ENCODE measurements around the gene SLC13A2.

Gene SLC13A2

GRCh38 chr17:28494445-28495188 is 21.2 kb downstream of the SLC13A2 start:
- peak; percentile 64 for DNase-seq

- DNase-seq = no peak
These were observed 22.2 kb downstream of the SLC13A2 start for GRCh38 chr17:28495635-28496034.

DNA sequence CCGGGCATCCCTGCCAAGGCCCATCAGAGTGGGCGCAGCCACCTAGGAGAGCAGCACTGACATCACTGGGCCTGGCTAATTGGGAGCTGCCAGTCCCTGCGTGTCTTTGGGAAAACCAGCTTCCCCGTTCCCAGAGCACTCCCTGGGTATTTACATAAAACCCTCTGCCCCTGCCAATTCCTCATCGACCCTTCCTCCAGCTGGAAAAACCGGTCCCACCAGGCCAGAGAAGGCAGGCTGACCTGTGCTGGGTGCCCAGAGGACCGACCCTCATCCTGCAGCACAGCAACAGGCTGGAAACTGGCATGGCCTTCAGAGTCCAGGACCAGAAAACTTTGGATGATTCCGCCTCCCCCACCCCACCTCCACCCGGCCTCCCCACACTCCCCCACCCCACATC is 24.5 kb downstream of the SLC13A2 start:
- DNase-seq = peak; percentile 81

DNA sequence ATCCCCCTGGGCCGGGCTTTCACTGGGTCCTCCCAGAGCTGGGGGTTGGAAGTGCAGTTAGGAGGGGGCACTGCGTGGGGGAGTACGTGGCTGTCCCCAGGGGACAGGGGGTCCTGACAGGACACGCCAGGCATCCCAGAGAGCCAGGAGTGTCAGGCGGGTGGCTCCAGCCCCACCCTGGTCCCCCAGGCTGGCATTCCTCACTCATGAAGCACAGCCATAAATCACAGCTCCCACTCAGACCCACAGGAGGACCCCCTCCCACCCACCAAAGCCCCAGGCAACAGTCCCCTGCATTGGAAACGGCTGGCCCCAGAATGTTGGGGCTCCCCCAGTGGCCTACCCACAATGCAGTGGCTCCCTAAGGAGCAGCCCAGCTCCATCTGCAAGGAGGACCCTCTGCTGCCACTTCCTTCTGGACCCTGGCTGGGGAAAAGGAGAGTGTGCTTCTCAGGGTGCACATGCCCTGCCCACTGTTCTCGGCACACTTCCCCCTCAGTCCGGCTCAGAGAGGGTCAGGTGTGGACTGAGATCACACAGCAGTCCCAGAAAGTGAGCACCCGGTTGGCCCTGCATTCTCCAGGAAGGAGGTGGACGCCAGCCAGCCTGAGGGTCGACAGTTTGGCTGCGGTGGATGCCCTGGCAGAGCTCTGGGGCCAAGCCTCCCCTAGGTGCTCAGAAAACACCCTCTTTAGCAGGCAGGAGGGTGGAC is 25.4 kb downstream of the SLC13A2 start:
- no peak for DNase-seq

DNA sequence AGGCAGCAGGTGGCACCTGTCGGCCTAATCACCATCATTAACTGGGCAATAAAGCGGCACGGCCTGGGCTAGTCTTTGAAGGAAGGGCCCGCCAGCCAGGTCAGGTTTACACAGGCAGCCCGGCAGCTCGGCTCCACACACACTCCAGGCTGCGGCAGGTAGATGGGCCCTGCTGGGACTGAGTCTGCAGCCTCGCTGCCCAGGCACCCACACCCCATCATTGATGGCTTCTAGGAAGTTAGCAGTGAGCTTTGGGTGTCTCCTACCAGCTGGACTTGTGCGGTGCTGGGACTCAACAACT is 25.9 kb downstream of the SLC13A2 start:
- no peak for DNase-seq

DNA sequence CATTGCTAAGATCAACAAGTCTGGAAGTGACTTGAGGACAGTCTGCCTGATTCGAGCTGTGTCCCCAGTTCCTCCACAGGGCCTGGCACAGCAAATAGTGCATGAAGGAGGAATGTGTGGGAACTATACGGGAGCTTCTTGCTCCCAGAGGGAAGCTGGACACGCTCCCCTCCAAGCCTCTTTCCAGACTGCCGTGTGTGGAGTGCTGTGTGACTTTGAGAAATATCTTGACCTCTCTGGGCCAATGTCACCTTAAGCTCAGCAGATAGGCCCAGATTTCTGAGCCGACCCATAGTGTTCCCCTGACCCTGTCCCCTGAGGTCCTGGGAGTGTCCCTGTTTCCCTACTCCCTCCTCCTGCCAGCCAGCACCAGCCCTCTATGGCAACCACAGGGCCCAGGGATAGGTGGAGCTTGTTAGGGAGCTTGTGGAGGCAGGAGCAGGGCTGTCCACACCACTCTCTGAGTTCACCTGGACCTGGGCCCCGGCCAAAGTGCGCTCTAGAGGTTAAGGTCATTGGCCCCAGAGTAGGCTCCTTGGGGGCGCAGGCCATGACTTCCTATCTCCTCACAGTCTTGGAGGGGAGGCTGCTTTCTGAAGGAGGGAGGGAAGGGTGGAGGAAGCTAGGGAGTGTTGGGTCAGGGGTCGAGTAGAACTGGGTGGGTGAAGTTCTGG is 26.4 kb downstream of the SLC13A2 start:
- no peak for DNase-seq

DNA sequence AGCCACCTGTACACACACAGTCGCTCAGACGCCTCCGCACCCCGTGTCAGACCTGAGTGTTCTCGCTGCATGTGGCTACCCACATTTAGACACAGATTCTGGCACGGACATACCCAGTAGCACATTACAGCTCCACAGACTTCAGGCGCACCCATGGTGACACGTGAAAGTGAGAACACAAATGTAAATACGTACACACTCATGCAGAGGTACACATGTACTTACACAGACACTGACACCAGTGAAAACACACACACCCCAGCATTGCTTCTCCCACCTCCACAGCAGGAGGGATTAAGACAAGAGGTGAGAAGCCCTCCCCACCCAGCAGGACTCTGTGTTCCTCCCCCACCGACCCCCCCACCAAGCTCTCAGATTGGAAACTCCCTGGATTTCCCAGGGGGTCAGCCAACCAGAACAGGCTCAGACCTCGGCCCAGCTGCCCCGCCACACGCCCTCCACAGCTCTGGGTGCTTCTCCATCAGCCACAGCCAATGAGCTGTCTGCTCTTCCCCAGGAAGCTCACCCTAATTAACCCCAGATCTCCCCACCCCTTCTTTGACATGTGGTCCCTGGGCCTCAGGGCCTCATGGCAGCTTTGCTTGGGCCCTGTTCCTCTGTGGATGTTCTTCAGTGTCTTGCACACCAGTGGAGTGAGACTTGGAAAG is 27.4 kb downstream of the SLC13A2 start:
- no peak for DNase-seq

DNA sequence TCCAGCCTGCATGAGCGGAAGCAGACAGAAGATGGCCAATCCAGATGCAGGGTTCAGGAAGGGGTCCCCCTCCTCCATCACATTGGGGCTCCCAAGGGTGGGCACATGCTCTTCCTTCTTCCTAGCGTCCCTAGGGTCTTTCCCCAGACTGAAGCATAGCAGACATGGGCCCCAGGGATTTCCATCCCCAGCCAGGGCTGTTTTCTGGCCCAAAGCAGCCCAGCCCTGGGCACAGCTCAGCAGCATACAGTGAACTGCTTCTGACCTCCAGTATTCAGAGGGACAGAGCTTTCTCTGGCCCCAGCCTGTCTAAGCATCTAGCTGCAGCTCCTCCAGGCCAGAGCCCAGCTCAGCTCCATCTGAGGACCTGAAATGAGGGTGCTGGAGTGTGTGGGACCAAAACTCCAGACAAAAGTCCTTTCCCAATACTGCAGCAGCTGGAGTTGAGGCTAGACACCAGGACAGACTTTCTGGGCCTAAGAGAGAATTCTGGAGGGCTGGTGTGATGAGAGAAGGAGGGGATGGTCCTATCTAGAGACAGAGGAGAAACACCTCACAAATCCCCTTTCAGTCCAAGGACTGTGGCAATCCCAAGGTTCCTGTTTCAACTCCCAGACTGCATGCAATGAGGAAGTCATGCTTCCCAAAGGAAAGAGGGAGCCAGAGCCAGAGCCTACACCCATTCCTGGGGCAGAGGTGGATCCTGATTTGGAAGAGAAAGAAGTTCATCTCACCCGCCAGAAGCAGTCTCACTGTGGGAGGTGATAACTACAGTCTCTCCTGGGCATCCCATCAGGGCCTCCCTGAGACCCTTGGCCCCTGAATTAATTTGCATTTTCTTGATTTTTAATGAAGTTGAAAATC is 28.2 kb downstream of the SLC13A2 start:
- DNase-seq = no peak

- no peak for DNase-seq
These were observed 30.0 kb downstream of the SLC13A2 start for GRCh38 chr17:28503420-28503819.

GRCh38 chr17:28505986-28506665 is 32.7 kb downstream of the SLC13A2 start, which contains the start of gene FOXN1:
Gene FOXN1 (plus strand): TSS chr17:28506348. CDS start chr17:28523970, 17,622 bp downstream.
- DNase-seq = no peak

DNA sequence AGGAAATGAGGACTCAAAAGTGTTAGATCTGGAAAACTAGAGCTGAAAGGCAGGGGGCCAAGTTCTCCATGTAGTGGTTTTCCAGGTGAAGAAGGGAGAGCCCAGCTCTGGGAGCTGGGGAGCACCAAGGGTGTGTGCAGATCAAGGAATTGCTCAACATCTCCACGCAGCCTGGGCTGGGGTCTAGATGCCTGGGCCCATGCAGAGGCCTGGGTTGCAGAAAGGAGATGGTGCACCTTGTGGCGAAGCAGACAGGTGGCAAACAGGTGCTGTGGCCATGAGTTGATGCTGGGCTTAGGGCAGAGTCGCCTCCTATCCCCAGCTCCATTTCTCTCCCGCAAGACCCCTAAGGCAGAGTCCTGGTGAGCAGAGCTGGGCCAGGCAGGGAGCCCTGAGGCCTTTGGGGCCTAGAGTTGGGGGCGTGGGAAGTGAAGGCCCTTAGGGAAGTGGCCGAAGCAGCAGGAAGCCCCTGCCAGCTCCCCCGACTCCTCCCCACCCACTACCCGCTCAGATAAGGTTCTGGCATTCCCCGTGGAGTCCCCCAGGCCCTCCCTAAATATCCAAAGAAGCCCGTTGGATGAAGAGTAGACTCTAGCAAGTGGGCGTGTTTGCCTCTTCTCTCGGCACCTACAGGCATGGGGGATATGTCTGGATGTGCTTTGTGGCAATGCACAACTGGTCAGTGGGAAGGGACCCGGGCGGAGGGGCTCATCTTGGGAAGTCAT is 33.5 kb downstream of the SLC13A2 start:
- DNase-seq = no peak

- DNase-seq = no peak
These were observed 34.2 kb downstream of the SLC13A2 start for GRCh38 chr17:28507567-28508203.

DNA sequence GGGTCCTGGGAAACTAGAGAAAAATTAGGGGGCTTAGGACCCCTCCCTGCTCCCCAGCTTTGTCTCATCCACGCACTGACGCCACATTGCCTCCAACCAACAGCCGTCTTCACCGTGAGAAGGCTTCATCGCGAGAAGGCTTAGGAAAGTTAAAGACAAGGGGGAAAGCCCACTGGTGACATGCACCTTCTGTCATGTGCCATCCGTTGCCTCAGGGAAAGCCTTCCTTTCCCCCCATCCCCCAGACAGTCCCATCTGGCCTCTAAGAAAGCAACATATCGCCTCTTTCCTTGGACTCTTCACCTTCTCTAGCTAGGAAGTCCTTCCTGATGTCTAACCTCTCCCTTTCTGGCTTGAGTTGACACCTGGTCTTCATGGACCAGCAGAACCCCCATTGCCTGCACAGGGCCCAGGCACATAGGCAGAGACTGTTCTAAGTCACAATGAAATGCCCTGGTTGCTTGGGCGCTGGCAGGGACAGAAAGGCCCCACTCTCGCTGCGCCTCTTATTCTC is 34.8 kb downstream of the SLC13A2 start:
- DNase-seq = no peak

DNA sequence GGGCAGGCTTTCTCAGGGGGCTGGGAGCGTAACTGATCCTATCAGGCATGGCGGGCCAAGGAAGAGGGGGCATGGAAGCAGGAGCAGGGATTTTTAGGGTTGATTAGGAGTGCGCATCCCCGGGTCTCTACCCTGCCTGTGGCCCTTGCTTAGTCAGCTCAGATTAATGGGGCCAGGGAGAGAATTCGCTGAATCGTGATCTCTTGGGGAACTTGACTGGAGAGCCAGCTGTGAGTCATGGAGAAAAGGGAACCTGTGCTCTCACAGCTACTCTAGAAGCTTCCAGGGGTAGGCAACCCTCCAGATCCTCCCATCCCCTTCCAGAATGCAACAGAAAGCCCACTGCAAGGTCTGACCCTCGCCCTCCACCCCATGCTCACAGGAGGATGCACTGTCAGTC is 36.3 kb downstream of the SLC13A2 start:
- DNase-seq = no peak

DNA sequence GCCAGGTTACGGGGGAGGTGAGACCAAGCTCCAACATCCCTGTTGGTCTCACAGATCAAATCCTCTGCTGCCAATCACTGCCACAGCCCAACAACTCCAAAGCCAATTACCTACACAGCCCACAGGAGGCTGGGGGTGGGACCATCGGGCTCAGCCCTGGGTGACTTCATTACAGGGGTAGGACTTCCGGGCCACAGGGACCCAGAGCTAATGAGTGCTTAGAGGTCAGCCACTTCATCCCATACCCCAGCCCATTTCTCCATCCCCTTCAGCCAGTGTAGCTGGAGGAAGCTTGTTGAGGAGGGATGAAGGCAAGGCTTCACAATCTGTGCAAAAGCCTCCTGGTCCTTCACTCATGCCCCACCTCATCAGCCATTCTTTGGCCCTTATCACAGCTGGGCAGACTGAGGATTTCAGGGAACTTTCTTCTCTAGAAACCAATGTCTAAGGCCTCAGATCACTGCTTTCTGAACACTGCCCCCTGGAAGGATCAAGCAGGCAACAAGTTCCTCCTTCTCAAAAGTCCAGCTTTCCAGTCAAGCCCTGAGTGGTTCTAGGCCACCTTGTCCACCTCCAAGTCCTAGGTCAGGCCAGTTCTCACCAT is 38.5 kb downstream of the SLC13A2 start:
- DNase-seq = no peak

- DNase-seq = no peak
These were observed 40.0 kb downstream of the SLC13A2 start for GRCh38 chr17:28513476-28513875.

- no peak for DNase-seq
These were observed 41.1 kb downstream of the SLC13A2 start for GRCh38 chr17:28514561-28515002.

GRCh38 chr17:28515518-28515917 is 42.1 kb downstream of the SLC13A2 start:
- no peak for DNase-seq

DNA sequence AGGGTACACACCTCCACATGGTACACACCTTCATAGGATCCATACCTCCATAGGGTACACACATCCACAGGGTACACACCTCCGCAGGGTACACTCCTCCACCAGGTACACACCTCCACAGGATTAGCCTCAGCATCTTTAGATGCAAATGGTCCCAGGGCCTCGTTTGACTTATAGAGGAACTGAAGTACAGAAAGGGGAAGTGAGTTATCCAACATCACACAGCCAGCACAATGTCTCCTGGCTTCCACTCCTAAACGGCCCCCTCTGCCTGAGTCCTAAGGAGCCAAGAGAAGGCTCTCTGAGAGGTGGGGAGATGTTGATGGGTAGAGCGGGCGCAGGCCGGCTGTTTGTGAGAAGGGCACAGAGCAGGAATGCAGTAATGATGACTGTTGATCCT is 44.7 kb downstream of the SLC13A2 start:
- DNase-seq = no peak

DNA sequence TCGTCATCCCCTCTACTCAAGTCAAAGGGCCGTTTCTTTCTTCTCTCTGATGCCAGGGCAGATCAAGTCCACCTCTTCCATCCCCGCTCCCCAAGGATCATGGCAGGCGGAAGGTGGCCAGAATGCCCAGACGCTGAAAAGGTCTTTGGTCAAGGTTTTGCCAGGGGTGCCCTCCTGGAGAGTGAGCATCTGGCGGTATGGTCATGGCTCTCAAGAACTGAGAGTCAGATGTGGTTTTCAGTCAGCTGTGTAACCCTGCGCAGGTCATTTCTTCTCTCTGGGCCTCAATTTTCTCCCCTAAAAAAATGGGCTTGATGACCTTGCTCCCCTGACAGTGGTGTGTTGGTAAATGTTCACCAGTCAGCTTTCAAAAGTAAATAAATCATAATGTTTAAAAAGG is 45.1 kb downstream of the SLC13A2 start:
- no peak for DNase-seq
